ENCODE data around the gene MICAL3.

- TF ChIP-seq EP300 (IDR thresholded peaks at IDR 0.05) (no peak), CTCF (IDR thresholded peaks at IDR 0.05) (no peak), POLR2A (IDR thresholded peaks at IDR 0.05) (no peak)
Observed at GRCh38 chr22:18064636-18065035, 40.3 kb upstream of the MICAL3 start.

Measured in tibial nerve (tissue), 4 donors.